GM12865 (cell line): ENCODE data around the gene IPO7.
A peak's percentile ranks its signal among the peaks of the same experiment; 100 is the strongest.

Source experiments
- DNase-seq: peaks from one replicate; pipeline ENCODE4 v3.0.0; 2010; ENCODE audit warnings: low read depth
- H3K4me3 ChIP-seq: 2 replicates; pipeline ENCODE4 v1.5.1; 2011; ENCODE audit warnings: mild to moderate bottlenecking, low read depth, low read length, control low read depth
- TF ChIP-seq, protein P1 (sequence below): IDR thresholded peaks from 2 replicates; pipeline ENCODE4 v1.5.1; 2011; ENCODE audit warnings: low read length, control low read depth, low read depth, inconsistent platforms; ENCODE audit not compliant: insufficient read depth; ENCODE audit errors: missing control alignments

The IPO7 gene

GRCh38 chr11:9459667-9460321 is 75.3 kb downstream of the IPO7 start:
- peak; percentile 72 for DNase-seq
- peak overlapping the region; percentile 87 for H3K4me3 ChIP-seq
- TF ChIP-seq, protein P1, sequence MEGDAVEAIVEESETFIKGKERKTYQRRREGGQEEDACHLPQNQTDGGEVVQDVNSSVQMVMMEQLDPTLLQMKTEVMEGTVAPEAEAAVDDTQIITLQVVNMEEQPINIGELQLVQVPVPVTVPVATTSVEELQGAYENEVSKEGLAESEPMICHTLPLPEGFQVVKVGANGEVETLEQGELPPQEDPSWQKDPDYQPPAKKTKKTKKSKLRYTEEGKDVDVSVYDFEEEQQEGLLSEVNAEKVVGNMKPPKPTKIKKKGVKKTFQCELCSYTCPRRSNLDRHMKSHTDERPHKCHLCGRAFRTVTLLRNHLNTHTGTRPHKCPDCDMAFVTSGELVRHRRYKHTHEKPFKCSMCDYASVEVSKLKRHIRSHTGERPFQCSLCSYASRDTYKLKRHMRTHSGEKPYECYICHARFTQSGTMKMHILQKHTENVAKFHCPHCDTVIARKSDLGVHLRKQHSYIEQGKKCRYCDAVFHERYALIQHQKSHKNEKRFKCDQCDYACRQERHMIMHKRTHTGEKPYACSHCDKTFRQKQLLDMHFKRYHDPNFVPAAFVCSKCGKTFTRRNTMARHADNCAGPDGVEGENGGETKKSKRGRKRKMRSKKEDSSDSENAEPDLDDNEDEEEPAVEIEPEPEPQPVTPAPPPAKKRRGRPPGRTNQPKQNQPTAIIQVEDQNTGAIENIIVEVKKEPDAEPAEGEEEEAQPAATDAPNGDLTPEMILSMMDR: no peak

GRCh38 chr11:9460322-9461062 is 76.0 kb downstream of the IPO7 start, which contains the start of gene ZNF143:
TSS of gene ZNF143 (plus strand) at chr11:9461012. CDS start at chr11:9471309, 10,297 bp downstream.
- TF ChIP-seq, protein P1: no peak
- DNase-seq: peak; percentile 100
- peak within 1 kb of the TSS; percentile 92 for H3K4me3 ChIP-seq

DNA sequence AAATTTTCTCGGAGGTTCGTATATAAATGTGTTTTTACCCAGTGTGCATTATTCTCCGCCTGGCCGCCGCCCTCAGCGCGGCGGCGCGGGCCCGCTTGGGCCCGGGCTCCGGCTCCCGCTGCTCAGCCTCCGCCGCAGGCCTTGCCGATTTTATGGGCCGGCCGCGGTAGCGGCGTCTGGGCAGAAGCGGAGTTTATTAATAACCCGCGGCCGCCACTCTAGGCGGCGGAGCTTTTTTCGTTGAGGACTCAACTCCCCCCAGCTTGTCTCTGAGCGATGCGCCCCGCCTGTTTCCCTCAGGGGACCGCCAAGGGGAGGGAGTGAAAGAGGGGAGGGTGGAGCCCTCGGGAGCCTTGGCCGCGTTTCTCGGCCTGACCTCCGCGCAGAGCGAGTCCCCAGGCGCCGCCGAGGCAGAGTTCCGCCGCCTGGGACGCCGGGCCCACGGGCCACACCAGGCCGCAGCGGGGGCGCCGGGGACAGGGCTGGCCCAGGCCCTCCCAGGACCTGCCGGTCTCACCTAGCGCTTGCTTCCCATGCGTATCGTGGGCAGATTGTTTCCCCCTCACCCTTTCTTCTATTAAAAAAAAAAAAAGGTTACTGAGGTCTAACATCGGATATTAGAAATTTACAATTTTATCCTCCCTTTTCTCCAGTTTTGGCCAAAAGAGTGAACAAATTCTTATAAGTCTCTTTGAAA is 76.8 kb downstream of the IPO7 start:
- peak; percentile 96 for DNase-seq
- H3K4me3 ChIP-seq: peak overlapping the region; percentile 92
- TF ChIP-seq, protein P1: no peak

DNA sequence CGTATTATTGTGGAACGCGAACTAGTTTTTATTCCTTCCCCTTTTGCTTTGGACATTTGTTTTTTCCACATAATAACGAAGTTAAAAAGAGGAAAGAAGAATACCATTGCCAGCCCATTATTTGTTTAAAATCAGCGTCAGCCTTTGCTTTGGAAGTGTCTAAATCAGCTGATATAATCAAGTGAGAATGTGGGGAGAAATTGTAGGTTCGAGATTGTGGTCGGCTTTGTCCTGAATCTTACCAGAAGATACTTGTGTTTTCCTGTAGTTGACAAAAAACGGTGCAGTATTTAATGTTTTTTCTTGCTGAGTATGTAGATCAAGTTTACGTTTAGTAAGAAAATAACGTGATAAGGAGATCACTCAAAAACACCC is 77.3 kb downstream of the IPO7 start:
- DNase-seq: peak; percentile 48
- peak overlapping the region; percentile 92 for H3K4me3 ChIP-seq
- TF ChIP-seq, protein P1: no peak

GRCh38 chr11:9462172-9462799 is 77.8 kb downstream of the IPO7 start:
- peak; percentile 30 for DNase-seq
- H3K4me3 ChIP-seq: peak overlapping the region; percentile 92
- TF ChIP-seq, protein P1: no peak

DNA sequence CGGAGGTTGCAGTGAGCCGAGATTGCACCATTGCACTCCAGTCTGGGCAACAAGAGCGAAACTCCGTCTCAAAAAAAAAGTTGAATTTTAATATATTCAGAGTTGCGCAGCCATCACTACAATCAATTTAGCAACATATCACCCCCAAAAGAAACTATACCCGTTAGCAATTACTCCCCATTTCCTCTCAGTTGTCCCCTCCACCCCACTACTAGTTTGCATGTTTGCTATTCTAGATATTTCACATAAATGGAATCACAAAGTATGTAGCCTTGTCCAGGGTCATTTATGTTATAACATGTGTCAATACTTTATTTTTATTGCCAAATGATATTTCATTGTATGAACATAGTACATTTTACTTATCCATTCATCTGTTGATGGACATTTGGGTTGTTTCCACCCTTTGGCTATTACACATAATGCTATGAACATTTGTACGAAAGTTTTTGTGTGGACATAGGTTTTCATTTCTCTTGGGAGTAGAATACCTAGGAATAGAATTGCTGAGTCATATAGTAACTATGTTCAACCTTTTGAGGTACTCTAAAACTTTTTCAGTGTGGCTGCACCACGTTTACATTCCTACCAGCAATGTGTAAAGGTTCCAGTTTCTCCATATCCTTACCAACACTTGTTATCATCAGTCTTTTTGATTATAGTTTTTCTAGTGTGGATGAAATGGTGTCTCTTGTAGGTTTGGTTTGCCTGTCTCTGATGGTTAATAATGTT is 78.5 kb downstream of the IPO7 start:
- DNase-seq: peak; percentile 76
- TF ChIP-seq, protein P1: no peak
- peak overlapping the region; percentile 92 for H3K4me3 ChIP-seq
